Hepatocyte (in vitro differentiated cells): ENCODE measurements around the gene CNDP1. TPM values are rescaled to one million over a fixed set of nuclear protein-coding genes. Genes with fewer than 3 reads are reported as not detected.
A peak's percentile ranks its signal among the peaks of the same experiment; 100 is the strongest.

Experiments
- DNase-seq: peaks from one replicate; pipeline ENCODE4 v3.0.0-alpha.2; 2016; ENCODE audit warnings: low spot score
- H2AFZ ChIP-seq: fragments of 200-600 bp; sonication (generic); 2 replicates; pipeline ENCODE4 v1.6.0; 2016; ENCODE audit warnings: antibody characterized with exemption, mild to moderate bottlenecking
- H3K27ac ChIP-seq: fragments of 200-600 bp; sonication (generic); 2 replicates; pipeline ENCODE4 v1.5.1; 2016; ENCODE audit warnings: mild to moderate bottlenecking
- H3K27me3 ChIP-seq: fragments of 200-600 bp; sonication (generic); 2 replicates; pipeline ENCODE4 v1.6.1; 2016
- H3K36me3 ChIP-seq: fragments of 200-600 bp; sonication (generic); replicated peaks from 2 replicates; pipeline ENCODE4 v1.5.1; 2016; ENCODE audit warnings: low read depth; ENCODE audit not compliant: insufficient read depth
- H3K4me1 ChIP-seq: fragments of 200-600 bp; sonication (generic); 2 replicates; pipeline ENCODE4 v1.5.1; 2016; ENCODE audit warnings: mild to moderate bottlenecking, moderate library complexity; ENCODE audit not compliant: insufficient read depth
- H3K4me2 ChIP-seq: fragments of 200-600 bp; sonication (generic); 2 replicates; pipeline ENCODE4 v1.6.0; 2016
- H3K4me3 ChIP-seq: fragments of 200-600 bp; sonication (generic); 2 replicates; pipeline ENCODE4 v1.5.1; 2016; ENCODE audit warnings: mild to moderate bottlenecking
- H3K79me2 ChIP-seq: fragments of 200-600 bp; sonication (generic); 2 replicates; pipeline ENCODE4 v1.6.0; 2017; ENCODE audit warnings: mild to moderate bottlenecking
- H3K9me2 ChIP-seq: fragments of 200-600 bp; sonication (generic); replicated peaks from 2 replicates; pipeline ENCODE4 v1.6.0; 2017; ENCODE audit warnings: mild to moderate bottlenecking; ENCODE audit not compliant: insufficient read depth
- H3K9me3 ChIP-seq: fragments of 200-600 bp; sonication (generic); 2 replicates; pipeline ENCODE4 v1.5.1; 2016; ENCODE audit warnings: low read depth, mild to moderate bottlenecking
- H4K20me1 ChIP-seq: fragments of 200-600 bp; sonication (generic); 2 replicates; pipeline ENCODE4 v1.6.0; 2016; ENCODE audit warnings: mild to moderate bottlenecking; ENCODE audit not compliant: insufficient read depth, poor library complexity, severe bottlenecking
- EZH2 ChIP-seq: fragments of 200-600 bp; sonication (generic); IDR thresholded peaks from 2 replicates; pipeline ENCODE4 v1.6.1; 2016; ENCODE audit warnings: antibody characterized with exemption, mild to moderate bottlenecking, borderline replicate concordance
- EZH2phosphoT487 ChIP-seq: fragments of 200-600 bp; sonication (generic); IDR thresholded peaks from one replicate; pipeline ENCODE4 v1.6.1; 2018; ENCODE audit warnings: antibody characterized with exemption, mild to moderate bottlenecking, low read depth, moderate library complexity; ENCODE audit not compliant: unreplicated experiment, severe bottlenecking
- WGBS: methylation state at CpG from one replicate; pipeline ENCODE4 v1.1.6; 2016; ENCODE audit warnings: low lambda C conversion rate; ENCODE audit errors: missing lambda C conversion rate; 5-methylcytosine and 5-hydroxymethylcytosine counted together
- polyA plus RNA-seq: library from polyadenylated mRNA; unstranded; fragments of >200 nt; fragmentation: Nextera tagmentation; extraction: Ambion mirVana; gene quantifications from 2 replicates; pipeline ENCODE4 v1.2.1, GENCODE V29; 2016
- total RNA-seq: library from RNA; depleted of rRNA; stranded (reverse); fragments of >200 nt; gene quantifications from 2 replicates; pipeline ENCODE4 v1.2.3, GENCODE V29; 2014
- TF ChIP-seq, protein P1 (sequence below): fragments of 200-600 bp; sonication (generic); IDR thresholded peaks from 2 replicates; pipeline ENCODE4 v1.5.1; 2016; ENCODE audit warnings: antibody characterized with exemption, mild to moderate bottlenecking; ENCODE audit not compliant: poor library complexity

CNDP1 gene
- total and polyA plus RNA-seq, 2 experiments from 2014 or later = 0.74 TPM; not detected in 1

DNA sequence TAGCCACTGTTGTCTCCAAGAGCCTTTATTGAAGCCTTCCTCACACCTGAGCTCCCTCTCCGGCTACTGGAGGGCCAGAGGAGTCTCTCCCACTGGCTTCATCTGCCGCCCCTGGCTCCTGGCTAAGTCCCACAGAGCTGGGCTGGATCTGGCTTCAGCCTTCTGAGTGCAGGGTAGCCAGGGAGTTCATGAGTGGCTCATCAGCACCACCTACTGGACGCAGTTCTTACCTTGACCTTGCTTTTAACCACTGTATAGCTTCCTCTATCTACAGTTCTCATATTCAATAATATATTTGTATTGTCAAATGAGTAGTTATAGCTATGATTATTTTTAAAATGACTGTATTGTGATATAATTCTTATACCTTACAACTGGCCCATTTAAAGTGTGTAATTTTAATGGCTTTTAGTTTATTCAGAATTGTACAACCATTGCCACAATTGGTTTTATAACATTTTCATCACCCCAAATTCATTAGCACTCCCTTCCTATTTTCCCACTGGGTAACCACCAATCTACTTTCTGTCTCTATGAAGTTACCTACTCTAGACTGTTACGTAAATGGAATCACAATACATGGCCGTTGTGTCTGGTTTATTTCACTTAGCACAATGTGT, 17.7 kb downstream of the CNDP1 start:
- Histone ChIP-seq H3K4me1 (no peaks in the 10 kb centered on the region), H3K36me3 (no peaks in the 10 kb centered on the region), H3K27me3 (no peaks in the 10 kb centered on the region), H3K27ac (no peak overlapping the region), H3K79me2 (no peaks in the 10 kb centered on the region), H3K9me3 (no peaks in the 10 kb centered on the region), H4K20me1 (no peaks in the 10 kb centered on the region), H3K4me3 (no peak overlapping the region), H2AFZ (no peak overlapping the region), H3K9me2 (no peaks in the 10 kb centered on the region), H3K4me2 (no peak overlapping the region)
- DNase-seq = peak; percentile 92
- TF ChIP-seq EZH2phosphoT487 = no peak
- TF ChIP-seq, protein P1, sequence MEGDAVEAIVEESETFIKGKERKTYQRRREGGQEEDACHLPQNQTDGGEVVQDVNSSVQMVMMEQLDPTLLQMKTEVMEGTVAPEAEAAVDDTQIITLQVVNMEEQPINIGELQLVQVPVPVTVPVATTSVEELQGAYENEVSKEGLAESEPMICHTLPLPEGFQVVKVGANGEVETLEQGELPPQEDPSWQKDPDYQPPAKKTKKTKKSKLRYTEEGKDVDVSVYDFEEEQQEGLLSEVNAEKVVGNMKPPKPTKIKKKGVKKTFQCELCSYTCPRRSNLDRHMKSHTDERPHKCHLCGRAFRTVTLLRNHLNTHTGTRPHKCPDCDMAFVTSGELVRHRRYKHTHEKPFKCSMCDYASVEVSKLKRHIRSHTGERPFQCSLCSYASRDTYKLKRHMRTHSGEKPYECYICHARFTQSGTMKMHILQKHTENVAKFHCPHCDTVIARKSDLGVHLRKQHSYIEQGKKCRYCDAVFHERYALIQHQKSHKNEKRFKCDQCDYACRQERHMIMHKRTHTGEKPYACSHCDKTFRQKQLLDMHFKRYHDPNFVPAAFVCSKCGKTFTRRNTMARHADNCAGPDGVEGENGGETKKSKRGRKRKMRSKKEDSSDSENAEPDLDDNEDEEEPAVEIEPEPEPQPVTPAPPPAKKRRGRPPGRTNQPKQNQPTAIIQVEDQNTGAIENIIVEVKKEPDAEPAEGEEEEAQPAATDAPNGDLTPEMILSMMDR = peak; percentile 81
- 34% methylated on average over 5 of the region's 5 CpGs for WGBS

GRCh38 chr18:74556126-74556525, 21.8 kb downstream of the CNDP1 start:
- H3K9me3 ChIP-seq = no peaks in the 10 kb centered on the region
- H3K36me3 ChIP-seq = no peaks in the 10 kb centered on the region
- H3K4me1 ChIP-seq = no peaks in the 10 kb centered on the region
- H2AFZ ChIP-seq = no peak overlapping the region
- no peak overlapping the region for H3K4me2 ChIP-seq
- H3K4me3 ChIP-seq = no peak overlapping the region
- no peak for DNase-seq
- 80% methylated on average over 11 of the region's 11 CpGs for WGBS
- no peaks in the 10 kb centered on the region for H4K20me1 ChIP-seq
- no peak overlapping the region for H3K27ac ChIP-seq
- no peaks in the 10 kb centered on the region for H3K27me3 ChIP-seq
- H3K79me2 ChIP-seq = no peaks in the 10 kb centered on the region
- TF ChIP-seq, protein P1 = no peak
- TF ChIP-seq EZH2 (no peak), EZH2phosphoT487 (no peak)
- no peaks in the 10 kb centered on the region for H3K9me2 ChIP-seq

GRCh38 chr18:74558096-74558495, 23.8 kb downstream of the CNDP1 start:
- Histone ChIP-seq H3K9me2 (no peaks in the 10 kb centered on the region), H2AFZ (no peak overlapping the region), H3K4me2 (no peak overlapping the region), H4K20me1 (no peaks in the 10 kb centered on the region), H3K27me3 (no peaks in the 10 kb centered on the region), H3K4me3 (no peak overlapping the region), H3K79me2 (no peaks in the 10 kb centered on the region), H3K4me1 (peaks cover 2% of the 10 kb centered on the region), H3K27ac (no peak overlapping the region), H3K9me3 (no peaks in the 10 kb centered on the region), H3K36me3 (no peaks in the 10 kb centered on the region)
- WGBS = 95% methylated on average over 2 of the region's 4 CpGs
- TF ChIP-seq, protein P1 = no peak
- TF ChIP-seq EZH2phosphoT487 = no peak
- TF ChIP-seq EZH2 = no peak
- no peak for DNase-seq
